ENCODE measurements around the gene TMEM190. TPM values are rescaled to one million over a fixed set of nuclear protein-coding genes. Genes with fewer than 3 reads are reported as not detected.

TMEM190 gene
- total and polyA plus RNA-seq, 2 of the 8 experiments (the other 6 are each of a cell fraction or from before 2014, with no cell fraction given), result 1.6 TPM; not detected in 1

DNA sequence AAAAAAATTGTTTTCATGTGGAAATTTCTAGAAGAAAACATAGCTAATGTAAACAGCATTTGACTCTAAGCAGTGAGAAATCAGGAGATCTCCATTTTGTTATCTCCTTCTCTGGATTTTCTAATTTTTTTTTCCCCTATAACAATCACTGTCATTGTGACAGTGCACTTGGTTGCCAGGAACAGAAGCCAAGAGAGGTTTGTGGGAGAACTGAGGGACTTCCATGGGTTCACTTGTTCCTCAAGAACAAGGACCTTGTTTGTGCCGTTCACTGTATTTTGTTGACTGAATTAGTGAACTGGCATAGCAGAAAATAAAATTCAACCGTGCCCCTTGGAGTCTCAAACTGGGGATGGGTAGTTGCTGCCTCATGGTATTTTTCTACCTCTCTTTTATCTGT is 49.4 kb downstream of the TMEM190 start:
- no peak overlapping the region for H2BK20ac ChIP-seq (ENCODE audit: low read length)
- H4K5ac ChIP-seq (ENCODE audit: insufficient read length, low read depth, low read length), result no peak overlapping the region
- H3K9me3 ChIP-seq (ENCODE audit: insufficient read depth in 2 of 2, low read depth in 1 of 2, low read length in 1 of 2), result 0 out of 4 replicates have a peak, but pooled peaks cover 0 to 4% of the 10 kb centered on the region in 2 experiments
- no peak overlapping the region for H3K18ac ChIP-seq (ENCODE audit: extremely low read depth, low read length)
- H3K79me1 ChIP-seq (ENCODE audit: low read depth, low read length), result no peaks in the 10 kb centered on the region
- H3K23me2 ChIP-seq (ENCODE audit: low read depth, low read length), result no peaks in the 10 kb centered on the region; the same call in 1 of the 2 replicates
- H2AFZ ChIP-seq (ENCODE audit: low read length), result no peak overlapping the region
- 93% methylated on average over 2 of the region's 2 CpGs; no CpG with 5 or more reads in 1 of the 2 experiments for WGBS, 2 experiments (ENCODE audit: extremely low coverage in 1 of 2, insufficient coverage in 1 of 2, insufficient read length in 1 of 2, insufficient replicate concordance in 2 of 2, low coverage in 1 of 2, low lambda C conversion rate in 2 of 2, missing lambda C conversion rate in 1 of 2)
- no peak for FAIRE-seq
- no peaks in the 10 kb centered on the region for H3K79me2 ChIP-seq (ENCODE audit: control insufficient read depth in 1 of 2, insufficient read depth in 2 of 2, low read length in 2 of 2)
- peaks cover 0 to 2% (median 0%) of the 10 kb centered on the region in 4 experiments; a peak in 1 of 7 replicates for H3K27me3 ChIP-seq (replicated peaks in 1 of 4; ENCODE audit: control insufficient read depth in 3 of 4, extremely low read depth in 1 of 4, insufficient read depth in 3 of 4, low read length in 3 of 4)
- no peak overlapping the region for H3K4me2 ChIP-seq (ENCODE audit: insufficient read depth in 1 of 2, low read depth in 2 of 2, low read length in 2 of 2)
- H3K4me3 ChIP-seq (ENCODE audit: extremely low read depth in 1 of 4, insufficient read depth in 2 of 4, low read depth in 3 of 4, low read length in 4 of 4), result no peak overlapping the region
- no peaks in the 10 kb centered on the region for H4K20me1 ChIP-seq (replicated peaks in 1 of 2; ENCODE audit: control insufficient read depth in 1 of 2, insufficient read depth in 2 of 2, low read length in 2 of 2)
- no peak overlapping the region for H4K8ac ChIP-seq (ENCODE audit: extremely low read depth, insufficient read depth, low read length)
- no peak overlapping the region for H2AK5ac ChIP-seq (ENCODE audit: low read depth, low read length)
- H3K27ac ChIP-seq (ENCODE audit: low read depth, low read length), result no peak overlapping the region
- no peak overlapping the region for H2BK120ac ChIP-seq (replicated peaks; ENCODE audit: low read depth, low read length)
- H2BK5ac ChIP-seq (ENCODE audit: low read depth, low read length), result no peak overlapping the region
- H3K23ac ChIP-seq (ENCODE audit: insufficient read length), result no peak overlapping the region
- no peak overlapping the region for H3K4ac ChIP-seq (replicated peaks; ENCODE audit: insufficient read length, low read depth, low read length)
- CTCF ChIA-PET (ENCODE audit: partially characterized antibody), result interaction anchor here (1.0 to 1.6 kb wide), 4 partner anchors 60 to 260 kb away, joined by 3 to 4 read pairs (median 4); partner anchors contain the start of gene DNAAF3
- H2BK15ac ChIP-seq (ENCODE audit: low read length), result no peak overlapping the region
- H3K4me1 ChIP-seq (replicated peaks in 1 of 4; ENCODE audit: control insufficient read depth in 3 of 4, insufficient read depth in 4 of 4, low read length in 3 of 4), result peaks cover 0 to 3% (median 0%) of the 10 kb centered on the region in 4 experiments; a peak in 1 of 7 replicates
- no peak overlapping the region for H3K14ac ChIP-seq (ENCODE audit: insufficient read length)
- no peak overlapping the region for H3K56ac ChIP-seq (replicated peaks; ENCODE audit: insufficient read length, low read depth, low read length)
- no peak for DNase-seq (ENCODE audit: low read depth in 1 of 2, low spot score in 2 of 2)
- no peak overlapping the region for H3K9ac ChIP-seq (replicated peaks in 1 of 4; ENCODE audit: extremely low read depth in 1 of 4, low read depth in 3 of 4, low read length in 3 of 4)
- no peak overlapping the region for H2BK12ac ChIP-seq (ENCODE audit: low read depth, low read length)
- H4K91ac ChIP-seq (replicated peaks; ENCODE audit: insufficient read length, low read length), result no peak overlapping the region
- POLR2A ChIA-PET (ENCODE audit: partially characterized antibody), result interaction anchor here (0.7 to 34.6 kb wide), 2 partner anchors 31 to 222 kb away, joined by 4 to 874 read pairs; partner anchors contain the start of genes RPL28, TMEM238 and UBE2S
- H3K36me3 ChIP-seq (ENCODE audit: control insufficient read depth in 2 of 4, insufficient read depth in 4 of 4, low read length in 3 of 4), result no peaks in the 10 kb centered on the region
- TF ChIP-seq SRF (IDR thresholded peaks at IDR 0.05; ENCODE audit: low read depth, low read length) (no peak), HDAC6 (IDR thresholded peaks at IDR 0.05; ENCODE audit: low read depth, low read length) (no peak), CREB1 (IDR thresholded peaks at IDR 0.05) (no peak), KDM5A (IDR thresholded peaks at IDR 0.05; ENCODE audit: low read length) (no peak), MAFK (IDR thresholded peaks at IDR 0.05; ENCODE audit: low read depth, low read length) (no peak), PHF8 (conservative IDR thresholded peaks at IDR 0.05; ENCODE audit: low read depth, low read length) (no peak), SAP30 (IDR thresholded peaks at IDR 0.05; ENCODE audit: insufficient read depth, insufficient replicate concordance, low read length) (no peak), CTBP2 (IDR thresholded peaks at IDR 0.05; ENCODE audit: borderline replicate concordance, insufficient read depth, insufficient read length, low read length) (no peak), ATF2 (IDR thresholded peaks at IDR 0.05; ENCODE audit: low read length) (no peak)
